ENCODE data around the gene RPP38. TPM values are rescaled to one million over a fixed set of nuclear protein-coding genes. Genes with fewer than 3 reads are reported as not detected.

RPP38 gene
- total RNA-seq: 10 to 100 TPM in 3 of 4 donors, 1 to 10 TPM in 1; 7.5 to 10.6 (median 10.3) TPM

GRCh38 chr10:15097011-15097812 lies at the start of gene RPP38:
RPP38 (plus strand) TSS chr10:15097355; CDS start chr10:15103315, 5,960 bp downstream.
- no peak for TF ChIP-seq CTCF (IDR thresholded peaks at IDR 0.05; ENCODE audit: low read depth)

GRCh38 chr10:15049533-15049932 lies 47.6 kb upstream of the RPP38 start:
- no peak for TF ChIP-seq CTCF (IDR thresholded peaks at IDR 0.05; ENCODE audit: low read depth)

GRCh38 chr10:15052121-15052520 lies 45.0 kb upstream of the RPP38 start:
- no peak for TF ChIP-seq CTCF (IDR thresholded peaks at IDR 0.05; ENCODE audit: low read depth)

- TF ChIP-seq CTCF (IDR thresholded peaks at IDR 0.05; ENCODE audit: low read depth): no peak
Observed at GRCh38 chr10:15053061-15053460, 44.1 kb upstream of the RPP38 start.

- no peak for TF ChIP-seq CTCF (IDR thresholded peaks at IDR 0.05; ENCODE audit: low read depth)
Observed at GRCh38 chr10:15058689-15059088, 38.5 kb upstream of the RPP38 start.

GRCh38 chr10:15059914-15060313 lies 37.2 kb upstream of the RPP38 start:
- TF ChIP-seq CTCF (IDR thresholded peaks at IDR 0.05; ENCODE audit: low read depth): no peak

GRCh38 chr10:15060638-15061037 lies 36.5 kb upstream of the RPP38 start:
- TF ChIP-seq CTCF (IDR thresholded peaks at IDR 0.05; ENCODE audit: low read depth): no peak
